Smooth muscle cell (in vitro differentiated cells): Measurements from ENCODE around the gene PLCB3. TPM values are rescaled to one million over a fixed set of nuclear protein-coding genes. Genes with fewer than 3 reads are reported as not detected.
A peak's percentile ranks its signal among the peaks of the same experiment; 100 is the strongest.

Experiments
- DNase-seq: peaks from one replicate; lab custom pipeline; 2025; ENCODE audit not compliant: unreplicated experiment; lab: John Stamatoyannopoulos, UW
- H2AFZ ChIP-seq: fragments of 200-600 bp; sonication (generic); 2 replicates; pipeline ENCODE4 v1.6.0; 2016; ENCODE audit warnings: antibody characterized with exemption, low read depth, mild to moderate bottlenecking
- H3F3A ChIP-seq: fragments of 200-600 bp; sonication (generic); 2 replicates; pipeline ENCODE4 v1.6.0; 2017; ENCODE audit warnings: antibody characterized with exemption, low read depth
- H3K27ac ChIP-seq: fragments of 200-600 bp; sonication (generic); 2 replicates; pipeline ENCODE4 v1.5.1; 2016; ENCODE audit warnings: low read depth, mild to moderate bottlenecking
- H3K27me3 ChIP-seq: fragments of 200-600 bp; sonication (generic); 2 replicates; pipeline ENCODE4 v1.6.1; 2016; ENCODE audit warnings: low read depth, mild to moderate bottlenecking
- H3K36me3 ChIP-seq: fragments of 200-600 bp; sonication (generic); 2 replicates; pipeline ENCODE4 v1.5.1; 2016; ENCODE audit warnings: low read depth
- H3K4me1 ChIP-seq: fragments of 200-600 bp; sonication (generic); 2 replicates; pipeline ENCODE4 v1.5.1; 2016; ENCODE audit warnings: low read depth
- H3K4me2 ChIP-seq: fragments of 200-600 bp; sonication (generic); 2 replicates; pipeline ENCODE4 v1.6.0; 2016; ENCODE audit warnings: mild to moderate bottlenecking
- H3K4me3 ChIP-seq: fragments of 200-600 bp; sonication (generic); 2 replicates; pipeline ENCODE4 v1.5.1; 2016; ENCODE audit warnings: mild to moderate bottlenecking
- H3K79me2 ChIP-seq: fragments of 200-600 bp; sonication (generic); 2 replicates; pipeline ENCODE4 v1.6.0; 2016; ENCODE audit warnings: low read depth, mild to moderate bottlenecking
- H3K9ac ChIP-seq: fragments of 200-600 bp; sonication (generic); 2 replicates; pipeline ENCODE4 v1.6.0; 2016; ENCODE audit warnings: low read depth
- H3K9me3 ChIP-seq: fragments of 200-600 bp; sonication (generic); replicated peaks from 2 replicates; pipeline ENCODE4 v1.5.1; 2016; ENCODE audit warnings: low read depth
- H4K20me1 ChIP-seq: fragments of 200-600 bp; sonication (generic); 2 replicates; pipeline ENCODE4 v1.6.0; 2016; ENCODE audit warnings: low read depth
- CTCF ChIP-seq: fragments of 200-600 bp; sonication (generic); IDR thresholded peaks from 2 replicates; pipeline ENCODE4 v1.5.1; 2017; ENCODE audit warnings: borderline replicate concordance, mild to moderate bottlenecking, antibody characterized with exemption; ENCODE audit not compliant: insufficient read depth, poor library complexity, severe bottlenecking
- WGBS: methylation state at CpG from one replicate; pipeline ENCODE4 v1.1.7; 2016; ENCODE audit warnings: low lambda C conversion rate; 5-methylcytosine and 5-hydroxymethylcytosine counted together
- polyA plus RNA-seq: library from polyadenylated mRNA; unstranded; fragments of >200 nt; fragmentation: Nextera tagmentation; extraction: Ambion mirVana; gene quantifications from 2 replicates; pipeline ENCODE4 v1.2.1, GENCODE V29; 2016
- total RNA-seq: library from RNA; depleted of rRNA; stranded (reverse); fragments of >200 nt; gene quantifications from 2 replicates; pipeline ENCODE4 v1.2.3, GENCODE V29; 2014

Gene PLCB3
- total and polyA plus RNA-seq, 2 experiments from 2014 or later: 15.0 to 15.6 TPM

- H3F3A ChIP-seq: peaks cover 4% of the 10 kb centered on the region
- TF ChIP-seq CTCF: no peak
- no peak for DNase-seq
- H3K9ac ChIP-seq: no peak overlapping the region
- 87% methylated on average over 8 of the region's 8 CpGs for WGBS
- peaks cover 33% of the 10 kb centered on the region for H4K20me1 ChIP-seq
- no peak overlapping the region for H3K4me3 ChIP-seq
- H3K79me2 ChIP-seq: peaks cover 23% of the 10 kb centered on the region
- no peaks in the 10 kb centered on the region for H3K36me3 ChIP-seq
- H3K27ac ChIP-seq: no peak overlapping the region
- peaks cover 23% of the 10 kb centered on the region for H3K4me1 ChIP-seq
- no peaks in the 10 kb centered on the region for H3K27me3 ChIP-seq
- no peak overlapping the region for H3K4me2 ChIP-seq
- H3K9me3 ChIP-seq: no peaks in the 10 kb centered on the region
- no peak overlapping the region for H2AFZ ChIP-seq
These were observed 1.5 kb upstream of the PLCB3 start for GRCh38 chr11:64249563-64250414.

GRCh38 chr11:64250415-64251015, 815 bp upstream of the PLCB3 start:
- DNase-seq: no peak
- H2AFZ ChIP-seq: peak overlapping the region; percentile 86
- 5% methylated on average over 9 of the region's 13 CpGs for WGBS
- H3K27me3 ChIP-seq: no peaks in the 10 kb centered on the region
- H3K4me1 ChIP-seq: peaks cover 19% of the 10 kb centered on the region
- H3F3A ChIP-seq: peaks cover 4% of the 10 kb centered on the region
- H3K4me3 ChIP-seq: peak overlapping the region; percentile 92
- H3K4me2 ChIP-seq: peak overlapping the region; percentile 96
- H3K9me3 ChIP-seq: no peaks in the 10 kb centered on the region
- H3K36me3 ChIP-seq: no peaks in the 10 kb centered on the region
- peaks cover 26% of the 10 kb centered on the region for H4K20me1 ChIP-seq
- H3K27ac ChIP-seq: no peak overlapping the region
- H3K9ac ChIP-seq: no peak overlapping the region
- TF ChIP-seq CTCF: no peak
- peaks cover 17% of the 10 kb centered on the region for H3K79me2 ChIP-seq

GRCh38 chr11:64251753-64252002, 348 bp downstream of the PLCB3 start:
- WGBS: 3% methylated on average over 6 of the region's 18 CpGs

More at GRCh38 chr11:64251753-64252002, 348 bp downstream of the PLCB3 start:
- Histone ChIP-seq H3K4me2 (peak overlapping the region; percentile 100), H3K9me3 (no peaks in the 10 kb centered on the region), H3K27me3 (no peaks in the 10 kb centered on the region), H3K9ac (peak overlapping the region; percentile 75), H3F3A (no peaks in the 10 kb centered on the region), H3K4me1 (peaks cover 19% of the 10 kb centered on the region), H3K36me3 (no peaks in the 10 kb centered on the region), H2AFZ (peak overlapping the region; percentile 66), H3K27ac (no peak overlapping the region), H3K79me2 (peaks cover 8% of the 10 kb centered on the region), H3K4me3 (peak overlapping the region; percentile 92), H4K20me1 (peaks cover 29% of the 10 kb centered on the region)
- TF ChIP-seq CTCF: no peak
- no peak for DNase-seq
